GM10248 (cell line): ENCODE data around the gene FERD3L.
"Not testable (repeated sequence)": the region's sequence is repeated elsewhere in the genome, so short reads cannot be mapped to it uniquely, and the experiment has no call there.

ENCODE experiments used
- CTCF ChIA-PET: fragments of 300-600 bp; sonication (Branson Sonifier 250); formaldehyde crosslinking; extraction: SDS; loops from one replicate; lab custom pipeline; 2021; ENCODE audit warnings: antibody characterized with exemption; lab: Yijun Ruan, JAX
- POLR2A ChIA-PET: fragments of 350-650 bp; sonication (Branson Sonifier 250); formaldehyde crosslinking; extraction: SDS; loops from one replicate; lab custom pipeline; 2020; ENCODE audit warnings: antibody characterized with exemption; lab: Yijun Ruan, JAX
- DNase-seq: peaks from one replicate; pipeline ENCODE4 v3.0.0; 2012; ENCODE audit errors: extremely low spot score
- TF ChIP-seq, protein P1 (sequence below): IDR thresholded peaks from 2 replicates; pipeline ENCODE4 v1.5.1; 2012; ENCODE audit warnings: mild to moderate bottlenecking, low read depth; ENCODE audit errors: extremely low read depth, missing control alignments, control extremely low read depth

FERD3L gene, protein sequence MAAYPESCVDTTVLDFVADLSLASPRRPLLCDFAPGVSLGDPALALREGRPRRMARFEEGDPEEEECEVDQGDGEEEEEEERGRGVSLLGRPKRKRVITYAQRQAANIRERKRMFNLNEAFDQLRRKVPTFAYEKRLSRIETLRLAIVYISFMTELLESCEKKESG

DNA sequence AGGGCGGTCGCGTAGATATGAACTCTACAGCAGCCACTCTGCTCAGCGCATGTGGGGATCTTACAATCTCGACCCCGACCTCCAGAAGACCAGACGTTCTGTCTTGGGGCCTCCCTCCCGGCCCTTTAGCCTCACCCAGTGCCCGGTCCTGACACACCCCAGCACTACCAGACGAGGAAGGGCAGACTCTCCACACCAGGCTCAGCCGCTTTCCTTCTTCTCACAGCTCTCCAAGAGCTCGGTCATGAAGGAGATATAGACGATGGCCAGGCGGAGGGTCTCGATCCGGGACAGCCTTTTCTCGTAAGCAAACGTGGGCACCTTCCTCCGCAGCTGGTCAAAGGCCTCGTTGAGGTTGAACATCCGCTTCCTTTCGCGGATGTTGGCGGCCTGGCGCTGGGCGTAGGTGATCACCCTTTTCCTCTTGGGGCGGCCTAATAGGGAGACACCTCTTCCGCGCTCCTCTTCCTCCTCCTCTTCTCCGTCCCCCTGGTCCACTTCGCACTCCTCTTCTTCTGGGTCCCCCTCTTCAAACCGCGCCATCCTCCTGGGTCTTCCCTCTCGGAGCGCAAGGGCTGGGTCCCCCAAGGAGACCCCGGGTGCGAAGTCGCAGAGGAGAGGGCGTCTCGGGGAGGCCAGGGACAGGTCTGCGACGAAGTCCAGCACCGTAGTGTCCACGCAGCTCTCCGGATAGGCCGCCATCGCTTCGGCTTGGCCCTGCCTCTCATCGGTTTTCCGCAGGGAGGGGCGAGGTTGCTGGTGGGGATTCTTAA, at the start of gene FERD3L:
TSS of gene FERD3L (minus strand) at position 761 of the 773 bp plus-strand sequence. CDS start at position 702, 59 bp downstream.
- ChIA-PET POLR2A (no interaction called here), CTCF (no interaction called here)
- TF ChIP-seq, protein P1, sequence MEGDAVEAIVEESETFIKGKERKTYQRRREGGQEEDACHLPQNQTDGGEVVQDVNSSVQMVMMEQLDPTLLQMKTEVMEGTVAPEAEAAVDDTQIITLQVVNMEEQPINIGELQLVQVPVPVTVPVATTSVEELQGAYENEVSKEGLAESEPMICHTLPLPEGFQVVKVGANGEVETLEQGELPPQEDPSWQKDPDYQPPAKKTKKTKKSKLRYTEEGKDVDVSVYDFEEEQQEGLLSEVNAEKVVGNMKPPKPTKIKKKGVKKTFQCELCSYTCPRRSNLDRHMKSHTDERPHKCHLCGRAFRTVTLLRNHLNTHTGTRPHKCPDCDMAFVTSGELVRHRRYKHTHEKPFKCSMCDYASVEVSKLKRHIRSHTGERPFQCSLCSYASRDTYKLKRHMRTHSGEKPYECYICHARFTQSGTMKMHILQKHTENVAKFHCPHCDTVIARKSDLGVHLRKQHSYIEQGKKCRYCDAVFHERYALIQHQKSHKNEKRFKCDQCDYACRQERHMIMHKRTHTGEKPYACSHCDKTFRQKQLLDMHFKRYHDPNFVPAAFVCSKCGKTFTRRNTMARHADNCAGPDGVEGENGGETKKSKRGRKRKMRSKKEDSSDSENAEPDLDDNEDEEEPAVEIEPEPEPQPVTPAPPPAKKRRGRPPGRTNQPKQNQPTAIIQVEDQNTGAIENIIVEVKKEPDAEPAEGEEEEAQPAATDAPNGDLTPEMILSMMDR: no peak
- peak; percentile 5 for DNase-seq

DNA sequence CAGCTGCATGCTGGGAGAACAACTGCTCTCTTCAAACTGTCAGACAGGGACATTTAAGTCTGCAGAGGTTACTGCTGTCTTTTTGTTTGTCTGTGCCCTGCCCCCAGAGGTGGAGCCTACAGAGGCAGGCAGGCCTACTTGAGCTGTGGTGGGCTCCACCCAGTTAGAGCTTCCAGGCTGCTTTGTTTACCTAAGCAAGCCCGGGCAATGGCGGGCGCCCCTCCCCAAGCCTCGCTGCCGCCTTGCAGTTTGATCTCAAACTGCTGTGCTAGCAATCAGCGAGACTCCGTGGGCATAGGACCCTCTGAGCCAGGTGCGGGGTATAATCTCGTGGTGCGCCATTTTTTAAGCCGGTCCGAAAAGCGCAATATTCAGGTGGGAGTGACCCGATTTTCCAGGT, 49.2 kb upstream of the FERD3L start:
- CTCF ChIA-PET, POLR2A ChIA-PET, DNase-seq: not testable (repeated sequence)

- POLR2A ChIA-PET: no interaction called here
- no peak for DNase-seq
- TF ChIP-seq, protein P1: no peak
- CTCF ChIA-PET: no interaction called here
These were observed 36.4 kb upstream of the FERD3L start for GRCh38 chr7:19181634-19182033.

DNA sequence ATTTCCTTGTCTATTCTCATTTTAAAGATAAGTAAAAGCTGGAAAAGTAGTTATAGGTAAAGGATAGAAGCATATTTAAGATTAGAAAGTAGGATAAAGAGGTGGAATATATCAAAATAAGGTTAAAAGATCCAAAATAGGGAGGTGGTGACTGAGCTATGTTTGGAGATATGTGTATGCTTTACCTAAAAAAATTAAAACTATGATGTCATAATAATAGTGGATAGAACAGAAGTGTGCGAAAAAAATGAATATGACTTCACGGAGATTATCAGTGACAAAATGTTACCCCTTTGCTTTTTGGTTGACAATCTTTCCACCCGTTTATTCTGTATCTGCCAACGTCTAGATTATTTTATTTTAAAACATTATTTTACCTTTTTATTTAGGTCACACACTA, 33.4 kb upstream of the FERD3L start:
- TF ChIP-seq, protein P1: no peak
- ChIA-PET POLR2A (no interaction called here), CTCF (no interaction called here)
- no peak for DNase-seq

DNA sequence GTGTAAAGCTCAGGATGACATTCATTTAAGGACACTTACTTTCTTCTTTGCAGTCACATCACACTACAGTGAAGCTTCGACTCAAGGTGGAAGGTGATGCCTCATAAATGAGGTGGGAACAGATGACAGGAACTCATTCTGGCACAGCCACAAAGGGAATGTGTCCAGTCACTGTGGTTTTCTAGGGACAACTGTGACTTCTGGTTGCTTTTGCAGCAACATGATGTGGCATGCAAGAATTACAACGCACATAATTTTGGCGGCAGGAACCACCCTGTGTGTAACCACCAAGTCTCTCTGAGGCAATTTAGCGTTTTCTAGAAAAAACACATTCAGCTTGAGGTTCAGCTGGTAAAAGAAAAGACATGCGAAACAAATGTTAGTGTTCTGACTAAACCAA, 32.0 kb upstream of the FERD3L start:
- DNase-seq: no peak
- TF ChIP-seq, protein P1: no peak
- POLR2A ChIA-PET: no interaction called here
- CTCF ChIA-PET: no interaction called here

- ChIA-PET CTCF (no interaction called here), POLR2A (no interaction called here)
- no peak for DNase-seq
- TF ChIP-seq, protein P1: no peak
These were observed 30.0 kb upstream of the FERD3L start for GRCh38 chr7:19175241-19175640.

DNA sequence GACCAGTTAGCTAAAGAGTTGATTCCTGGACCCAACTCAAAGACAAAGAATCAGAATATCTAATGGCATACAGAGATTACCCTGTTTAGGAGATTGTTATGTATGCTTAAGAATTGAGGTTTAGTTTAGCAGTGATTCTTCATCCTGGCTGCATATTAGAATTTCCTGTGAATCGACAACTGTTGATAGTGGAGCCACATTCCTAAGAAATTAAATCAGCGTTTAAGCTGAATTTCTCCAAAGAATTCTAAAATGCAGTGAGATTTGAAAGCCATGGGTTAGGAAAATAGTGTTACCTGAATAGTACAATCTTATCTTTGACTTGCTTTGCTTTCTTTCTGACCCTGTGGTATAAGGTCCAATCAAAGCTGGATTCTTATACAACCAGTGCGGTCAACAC, 16.4 kb upstream of the FERD3L start:
- ChIA-PET CTCF (interaction anchor here (1.2 kb wide), 1 partner anchor 9 kb away, joined by 3 read pairs; no protein-coding TSS in a partner anchor), POLR2A (no interaction called here)
- TF ChIP-seq, protein P1: no peak
- no peak for DNase-seq
